Left lobe of liver (tissue), 2 donors: Measurements from ENCODE around the gene HPGD. TPM values are rescaled to one million over a fixed set of nuclear protein-coding genes. Genes with fewer than 3 reads are reported as not detected.
"Not testable (repeated sequence)": the region's sequence is repeated elsewhere in the genome, so short reads cannot be mapped to it uniquely, and the experiment has no call there.

ENCODE experiments used
- ATAC-seq: fragments of 200-7000 bp; cut with Tn5 transposase; one replicate; pipeline ENCODE4 v1.9.1; 2020; ENCODE audit warnings: mild to moderate bottlenecking, moderate library complexity
- DNase-seq: peaks from one replicate; pipeline ENCODE4 v3.0.0-alpha.2; 2020; ENCODE audit warnings: low spot score
- total RNA-seq: library from RNA; stranded (reverse); gene quantifications from one replicate; pipeline ENCODE4 v1.2.1, GENCODE V29; 2021
- donor health status: DM: no; HTN: no; CAD: no; lungs with moderate emphysema.
- donor health status: DM: no; HTN: yes; CAD: no.

The HPGD gene
- total RNA-seq, 1 donor from 2014 or later = 84.3 TPM

- no peak for ATAC-seq
- no peak for DNase-seq
Observed at GRCh38 chr4:174528226-174528625, 5.9 kb upstream of the HPGD start.

GRCh38 chr4:174526731-174527130 lies 4.4 kb upstream of the HPGD start:
- DNase-seq = no peak
- no peak for ATAC-seq

GRCh38 chr4:174524242-174524641 lies 2.0 kb upstream of the HPGD start:
- DNase-seq (no peak), ATAC-seq (no peak)

GRCh38 chr4:174523025-174523693 lies 871 bp upstream of the HPGD start:
- DNase-seq = peak; percentile 53
- peak; percentile 33 for ATAC-seq

- ATAC-seq = peak; percentile 53
- DNase-seq = no peak
Observed at GRCh38 chr4:174521800-174522182, 497 bp downstream of the HPGD start.

GRCh38 chr4:174520660-174521059 lies 1.6 kb downstream of the HPGD start:
- no peak for DNase-seq
- no peak for ATAC-seq

GRCh38 chr4:174517502-174518445 lies 4.5 kb downstream of the HPGD start:
- DNase-seq = no peak
- ATAC-seq = no peak

GRCh38 chr4:174516794-174517193 lies 5.5 kb downstream of the HPGD start:
- ATAC-seq (no peak), DNase-seq (no peak)

- DNase-seq = no peak
- no peak for ATAC-seq
Observed at GRCh38 chr4:174516345-174516744, 5.9 kb downstream of the HPGD start.

GRCh38 chr4:174512745-174513144 lies 9.5 kb downstream of the HPGD start:
- DNase-seq = no peak
- ATAC-seq = peak; percentile 68

- ATAC-seq = no peak
- DNase-seq = no peak
Observed at GRCh38 chr4:174505892-174506291, 16.4 kb downstream of the HPGD start.

GRCh38 chr4:174505007-174505406 lies 17.3 kb downstream of the HPGD start:
- ATAC-seq (peak; percentile 86), DNase-seq (no peak)

GRCh38 chr4:174503079-174503715 lies 19.1 kb downstream of the HPGD start:
- ATAC-seq = peak; percentile 32
- DNase-seq = no peak

GRCh38 chr4:174496631-174497432 lies 25.5 kb downstream of the HPGD start:
- ATAC-seq (no peak), DNase-seq (no peak)

GRCh38 chr4:174495626-174496025 lies 26.7 kb downstream of the HPGD start:
- DNase-seq (no peak), ATAC-seq (no peak)

GRCh38 chr4:174494726-174495125 lies 27.6 kb downstream of the HPGD start:
- no peak for ATAC-seq
- no peak for DNase-seq

GRCh38 chr4:174494146-174494545 lies 28.1 kb downstream of the HPGD start:
- DNase-seq (no peak), ATAC-seq (no peak)

GRCh38 chr4:174490451-174490961 lies 31.8 kb downstream of the HPGD start:
- no peak for DNase-seq
- no peak for ATAC-seq

GRCh38 chr4:174488368-174488767 lies 33.9 kb downstream of the HPGD start:
- not testable (repeated sequence) for DNase-seq, ATAC-seq

- peak; percentile 94 for ATAC-seq
Observed at GRCh38 chr4:174485025-174485424, 37.3 kb downstream of the HPGD start.

GRCh38 chr4:174483792-174484191 lies 38.5 kb downstream of the HPGD start:
- ATAC-seq (no peak), DNase-seq (no peak)

More at GRCh38 chr4:174485025-174485424, 37.3 kb downstream of the HPGD start:
- no peak for DNase-seq
